ENCODE results near the gene ALDH3A2.
A peak's percentile ranks its signal among the peaks of the same experiment; 100 is the strongest.

ALDH3A2 gene

DNA sequence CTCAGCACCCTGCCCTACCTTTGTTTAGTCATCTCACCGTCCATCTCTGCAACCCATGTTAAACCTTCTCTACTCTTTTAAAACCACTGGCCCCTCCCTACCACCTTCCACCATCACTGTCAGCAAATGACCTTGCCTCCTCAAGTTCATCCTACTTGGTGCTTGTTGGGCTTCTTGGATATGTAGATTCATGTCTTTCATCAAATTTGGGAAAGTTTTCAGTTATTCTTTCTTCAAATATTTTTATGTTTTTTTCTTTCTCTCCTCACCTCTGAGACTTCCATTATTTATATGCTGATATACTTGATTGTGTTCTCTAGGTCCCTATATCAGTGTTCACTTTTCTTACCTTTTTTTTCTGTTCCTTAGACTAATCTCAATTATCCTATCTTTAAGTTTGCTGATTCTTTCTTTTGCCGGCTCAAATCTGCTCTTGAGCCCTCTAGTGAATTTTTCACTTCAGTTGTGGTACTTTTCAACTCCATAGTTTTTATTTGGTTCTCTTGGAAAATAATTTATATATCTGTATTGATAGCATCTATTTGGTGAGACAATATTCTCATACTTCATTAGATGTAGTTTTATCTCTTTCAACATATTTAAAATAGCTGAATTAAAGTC, 28.7 kb upstream of the ALDH3A2 start:
- no peak overlapping the region for H3K4me3 ChIP-seq (replicated peaks in 1 of 2; ENCODE audit: low read depth in 2 of 2, low read length in 2 of 2)
- TF ChIP-seq, protein P1, sequence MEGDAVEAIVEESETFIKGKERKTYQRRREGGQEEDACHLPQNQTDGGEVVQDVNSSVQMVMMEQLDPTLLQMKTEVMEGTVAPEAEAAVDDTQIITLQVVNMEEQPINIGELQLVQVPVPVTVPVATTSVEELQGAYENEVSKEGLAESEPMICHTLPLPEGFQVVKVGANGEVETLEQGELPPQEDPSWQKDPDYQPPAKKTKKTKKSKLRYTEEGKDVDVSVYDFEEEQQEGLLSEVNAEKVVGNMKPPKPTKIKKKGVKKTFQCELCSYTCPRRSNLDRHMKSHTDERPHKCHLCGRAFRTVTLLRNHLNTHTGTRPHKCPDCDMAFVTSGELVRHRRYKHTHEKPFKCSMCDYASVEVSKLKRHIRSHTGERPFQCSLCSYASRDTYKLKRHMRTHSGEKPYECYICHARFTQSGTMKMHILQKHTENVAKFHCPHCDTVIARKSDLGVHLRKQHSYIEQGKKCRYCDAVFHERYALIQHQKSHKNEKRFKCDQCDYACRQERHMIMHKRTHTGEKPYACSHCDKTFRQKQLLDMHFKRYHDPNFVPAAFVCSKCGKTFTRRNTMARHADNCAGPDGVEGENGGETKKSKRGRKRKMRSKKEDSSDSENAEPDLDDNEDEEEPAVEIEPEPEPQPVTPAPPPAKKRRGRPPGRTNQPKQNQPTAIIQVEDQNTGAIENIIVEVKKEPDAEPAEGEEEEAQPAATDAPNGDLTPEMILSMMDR (IDR thresholded peaks at IDR 0.05; ENCODE audit: low read depth, low read length), result no peak
- no peak for DNase-seq (ENCODE audit: low read depth in 2 of 2)

DNA sequence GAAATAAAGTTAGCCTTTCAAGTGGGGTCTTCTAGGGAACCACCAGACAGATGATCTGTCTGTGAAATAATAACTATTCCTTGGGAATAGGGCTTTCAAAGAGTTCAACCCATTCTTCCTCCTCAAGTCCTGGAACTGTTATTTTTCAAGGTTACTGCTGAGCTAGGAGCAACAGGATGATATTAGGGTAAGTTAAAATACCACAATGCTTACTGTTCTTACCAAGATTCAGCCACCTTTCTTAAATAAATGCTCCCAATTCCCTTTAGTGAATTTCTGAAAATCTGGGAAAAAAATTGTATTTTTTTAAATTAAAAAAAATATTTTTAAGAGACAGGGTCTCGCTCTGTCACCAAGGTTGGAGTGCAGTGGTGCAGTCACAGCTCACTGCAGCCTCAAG, 26.9 kb upstream of the ALDH3A2 start:
- TF ChIP-seq, protein P1 (IDR thresholded peaks at IDR 0.05; ENCODE audit: low read depth, low read length), result no peak
- H3K4me3 ChIP-seq (replicated peaks in 1 of 2; ENCODE audit: low read depth in 2 of 2, low read length in 2 of 2), result no peak overlapping the region
- no peak for DNase-seq (ENCODE audit: low read depth in 2 of 2)

DNA sequence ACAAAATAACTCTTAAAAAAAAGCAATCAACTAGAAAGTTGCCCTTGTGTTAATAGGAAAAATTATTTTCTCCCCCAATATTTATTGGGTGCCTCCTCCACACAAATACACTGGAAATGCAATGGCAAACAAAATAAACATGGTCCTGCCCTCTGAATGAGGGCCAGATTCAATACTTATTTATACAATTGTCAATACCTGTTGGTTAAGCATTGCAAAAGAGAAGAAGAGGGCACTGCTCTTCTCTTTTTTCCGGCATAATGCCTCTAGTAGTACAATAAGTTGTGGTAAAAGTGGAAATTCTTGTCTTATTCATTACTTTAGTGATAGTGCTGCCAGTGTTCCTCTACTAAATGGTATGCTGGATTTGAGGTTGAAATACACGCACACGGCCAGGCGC, 22.5 kb upstream of the ALDH3A2 start:
- H3K4me3 ChIP-seq (replicated peaks in 1 of 2; ENCODE audit: low read depth in 2 of 2, low read length in 2 of 2), result no peak overlapping the region
- DNase-seq (ENCODE audit: low read depth in 2 of 2), result no peak
- TF ChIP-seq, protein P1 (IDR thresholded peaks at IDR 0.05; ENCODE audit: low read depth, low read length), result no peak

DNA sequence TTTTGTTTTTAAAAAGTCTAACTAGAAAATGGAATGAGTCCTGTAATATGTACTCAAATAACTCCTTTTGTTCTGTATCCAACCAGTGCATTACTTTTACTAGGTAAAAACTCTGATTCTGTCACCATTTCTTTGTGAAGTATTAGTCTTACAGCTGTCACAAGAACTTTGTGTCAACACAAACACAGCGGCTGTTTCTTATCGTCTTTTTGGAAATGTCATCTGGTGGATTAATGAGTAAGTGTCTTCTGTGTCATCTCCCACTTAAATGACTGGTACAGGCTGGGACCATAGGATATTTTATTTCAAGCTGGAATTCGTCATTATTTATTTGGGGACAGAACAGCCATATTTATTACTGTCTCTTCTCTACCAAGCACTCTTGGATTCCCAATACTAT, 19.1 kb upstream of the ALDH3A2 start:
- no peak for DNase-seq (ENCODE audit: low read depth in 2 of 2)
- TF ChIP-seq, protein P1 (IDR thresholded peaks at IDR 0.05; ENCODE audit: low read depth, low read length), result no peak
- H3K4me3 ChIP-seq (replicated peaks in 1 of 2; ENCODE audit: low read depth in 2 of 2, low read length in 2 of 2), result no peak overlapping the region

DNA sequence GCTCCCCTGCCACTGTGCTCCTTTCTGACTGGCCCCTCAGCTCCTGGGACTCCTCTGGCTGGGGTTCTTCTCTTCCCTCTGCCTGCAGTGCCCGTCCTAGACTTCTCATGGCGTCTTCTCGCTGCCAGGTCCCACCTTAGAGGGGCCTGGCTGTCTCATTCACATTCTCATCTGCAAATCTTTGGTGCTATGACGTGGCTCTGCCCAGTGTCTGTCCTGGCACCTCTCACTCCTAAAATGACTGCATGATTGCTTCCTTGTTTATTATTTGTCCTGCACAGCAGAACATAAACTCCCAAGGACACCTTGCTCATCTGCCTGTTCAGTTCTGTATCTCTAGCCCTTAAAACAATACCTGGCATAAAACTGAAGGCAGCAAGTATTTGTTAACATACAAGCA, 18.5 kb upstream of the ALDH3A2 start:
- TF ChIP-seq, protein P1 (IDR thresholded peaks at IDR 0.05; ENCODE audit: low read depth, low read length), result no peak
- no peak for DNase-seq (ENCODE audit: low read depth in 2 of 2)
- no peak overlapping the region for H3K4me3 ChIP-seq (replicated peaks in 1 of 2; ENCODE audit: low read depth in 2 of 2, low read length in 2 of 2)

DNA sequence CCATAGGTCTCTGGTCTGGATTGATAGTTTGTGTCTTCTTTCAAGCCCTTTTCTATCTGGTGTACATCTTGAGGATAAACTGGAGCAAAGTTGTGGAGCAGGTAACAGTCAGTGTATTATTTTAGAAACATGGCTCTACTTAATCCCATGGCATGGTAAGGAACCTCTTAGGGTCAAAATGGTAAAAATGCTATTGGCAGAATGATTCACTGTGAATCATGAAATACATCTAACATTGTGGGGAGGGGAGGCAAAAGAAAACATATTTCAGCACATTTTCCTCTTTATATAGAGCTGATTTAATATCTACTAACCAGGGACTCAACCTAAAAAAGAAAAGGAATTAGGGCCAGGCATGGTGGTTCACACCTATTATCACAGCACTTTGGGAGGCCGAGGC, 17.9 kb upstream of the ALDH3A2 start:
- TF ChIP-seq, protein P1 (IDR thresholded peaks at IDR 0.05; ENCODE audit: low read depth, low read length), result no peak
- DNase-seq (ENCODE audit: low read depth in 2 of 2), result peak in 1 of 2 donors; percentile 30
- H3K4me3 ChIP-seq (replicated peaks in 1 of 2; ENCODE audit: low read depth in 2 of 2, low read length in 2 of 2), result no peak overlapping the region

DNA sequence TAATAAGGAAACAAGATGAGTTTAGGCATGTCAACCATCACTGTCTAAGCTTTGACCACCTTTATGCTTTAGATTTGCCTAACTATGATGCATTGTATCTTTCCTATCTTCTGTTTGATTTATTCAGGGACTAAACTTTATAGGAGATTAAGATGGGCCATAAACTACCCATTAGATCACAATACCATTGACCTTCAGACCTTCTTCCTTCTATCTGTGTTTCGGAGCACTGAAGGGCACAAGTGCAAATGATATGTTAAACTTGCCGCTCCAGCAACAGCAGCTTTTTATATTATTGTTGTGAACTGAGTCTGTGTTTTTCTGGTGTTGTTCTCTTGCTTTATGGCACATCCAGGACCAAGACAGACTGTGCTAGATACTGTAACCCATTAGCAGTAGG, 16.6 kb upstream of the ALDH3A2 start:
- TF ChIP-seq, protein P1 (IDR thresholded peaks at IDR 0.05; ENCODE audit: low read depth, low read length), result no peak

More for the DNA sequence above, 16.6 kb upstream of the ALDH3A2 start:
- no peak for DNase-seq (ENCODE audit: low read depth in 2 of 2)
- no peak overlapping the region for H3K4me3 ChIP-seq (replicated peaks in 1 of 2; ENCODE audit: low read depth in 2 of 2, low read length in 2 of 2)
